ENCODE results near the gene GIPC2. TPM values are rescaled to one million over a fixed set of nuclear protein-coding genes. Genes with fewer than 3 reads are reported as not detected.

GIPC2 gene
- total and polyA plus RNA-seq, 10 of the 15 experiments (the other 5 are each of a cell fraction or from before 2014, with no cell fraction given), result 0.03 to 0.23 (median 0.06) TPM; not detected in 2

DNA sequence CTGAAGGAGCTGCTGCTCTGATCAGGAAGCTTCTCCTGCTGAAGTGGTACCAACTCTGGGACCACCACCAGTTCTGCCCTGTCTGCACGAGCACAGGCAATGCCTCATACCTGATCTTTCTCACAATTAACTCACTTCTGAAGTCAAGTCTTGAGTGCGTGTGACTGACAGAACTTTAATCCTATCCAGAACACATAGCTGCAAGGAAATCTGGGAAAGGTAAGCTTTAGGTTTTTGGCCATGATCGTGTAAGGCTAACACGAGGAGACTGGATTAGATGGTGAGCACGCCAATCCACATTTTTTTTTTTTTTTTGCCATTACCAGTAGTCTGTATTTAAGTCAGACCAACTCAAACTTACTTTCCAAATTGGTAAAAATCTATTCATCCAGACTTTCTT, 101.3 kb downstream of the GIPC2 start:
- intact Hi-C loops (cut with micrococcal nuclease; ENCODE audit: unreplicated experiment), result loop anchor here (5.0 kb wide), 1 partner anchor 185 kb away; no protein-coding TSS in a partner anchor
- 28% methylated on average over 5 of the region's 5 CpGs for WGBS (ENCODE audit: insufficient coverage, insufficient replicate concordance, low lambda C conversion rate, missing lambda C conversion rate)
- Histone ChIP-seq H2AFZ (ENCODE audit: control insufficient read depth, low read depth, low read length) (no peak overlapping the region), H4K20me1 (ENCODE audit: control insufficient read depth, insufficient read depth) (no peaks in the 10 kb centered on the region), H3K4me3 (no peak overlapping the region), H3K27me3 (replicated peaks in 1 of 2; ENCODE audit: control insufficient read depth in 2 of 2, insufficient read depth in 2 of 2, low read length in 1 of 2) (no peaks in the 10 kb centered on the region), H3K36me3 (ENCODE audit: control insufficient read depth in 2 of 2, insufficient read depth in 2 of 2, low read length in 1 of 2) (no peaks in the 10 kb centered on the region), H3K4me2 (ENCODE audit: control insufficient read depth, insufficient read depth) (no peak overlapping the region), H3K27ac (ENCODE audit: control insufficient read depth, insufficient read depth) (no peak overlapping the region), H3K9me3 (replicated peaks; ENCODE audit: control insufficient read depth, insufficient read depth, low read length) (no peaks in the 10 kb centered on the region), H3K9ac (ENCODE audit: control insufficient read depth, insufficient read depth, low read length) (no peak overlapping the region), H3K79me2 (ENCODE audit: control insufficient read depth, insufficient read depth, low read length) (no peaks in the 10 kb centered on the region), H3K4me1 (ENCODE audit: control insufficient read depth, insufficient read depth, low read length) (peaks cover 11% of the 10 kb centered on the region)
- TF ChIP-seq ZBED1 (IDR thresholded peaks at IDR 0.05; ENCODE audit: borderline replicate concordance) (no peak), HDAC6 (IDR thresholded peaks at IDR 0.05; ENCODE audit: unreplicated experiment) (no peak), TCF7 (IDR thresholded peaks at IDR 0.05; ENCODE audit: borderline replicate concordance) (no peak), RAD51 (IDR thresholded peaks at IDR 0.05) (no peak), BHLHE40 (IDR thresholded peaks at IDR 0.05; ENCODE audit: borderline replicate concordance in 1 of 2, low read depth in 2 of 2, low read length in 1 of 2) (no peak), MTA2 (IDR thresholded peaks at IDR 0.05; ENCODE audit: low read depth) (no peak), CBFB (IDR thresholded peaks at IDR 0.05; ENCODE audit: low read depth) (no peak)
- TF ChIP-seq, protein P1, sequence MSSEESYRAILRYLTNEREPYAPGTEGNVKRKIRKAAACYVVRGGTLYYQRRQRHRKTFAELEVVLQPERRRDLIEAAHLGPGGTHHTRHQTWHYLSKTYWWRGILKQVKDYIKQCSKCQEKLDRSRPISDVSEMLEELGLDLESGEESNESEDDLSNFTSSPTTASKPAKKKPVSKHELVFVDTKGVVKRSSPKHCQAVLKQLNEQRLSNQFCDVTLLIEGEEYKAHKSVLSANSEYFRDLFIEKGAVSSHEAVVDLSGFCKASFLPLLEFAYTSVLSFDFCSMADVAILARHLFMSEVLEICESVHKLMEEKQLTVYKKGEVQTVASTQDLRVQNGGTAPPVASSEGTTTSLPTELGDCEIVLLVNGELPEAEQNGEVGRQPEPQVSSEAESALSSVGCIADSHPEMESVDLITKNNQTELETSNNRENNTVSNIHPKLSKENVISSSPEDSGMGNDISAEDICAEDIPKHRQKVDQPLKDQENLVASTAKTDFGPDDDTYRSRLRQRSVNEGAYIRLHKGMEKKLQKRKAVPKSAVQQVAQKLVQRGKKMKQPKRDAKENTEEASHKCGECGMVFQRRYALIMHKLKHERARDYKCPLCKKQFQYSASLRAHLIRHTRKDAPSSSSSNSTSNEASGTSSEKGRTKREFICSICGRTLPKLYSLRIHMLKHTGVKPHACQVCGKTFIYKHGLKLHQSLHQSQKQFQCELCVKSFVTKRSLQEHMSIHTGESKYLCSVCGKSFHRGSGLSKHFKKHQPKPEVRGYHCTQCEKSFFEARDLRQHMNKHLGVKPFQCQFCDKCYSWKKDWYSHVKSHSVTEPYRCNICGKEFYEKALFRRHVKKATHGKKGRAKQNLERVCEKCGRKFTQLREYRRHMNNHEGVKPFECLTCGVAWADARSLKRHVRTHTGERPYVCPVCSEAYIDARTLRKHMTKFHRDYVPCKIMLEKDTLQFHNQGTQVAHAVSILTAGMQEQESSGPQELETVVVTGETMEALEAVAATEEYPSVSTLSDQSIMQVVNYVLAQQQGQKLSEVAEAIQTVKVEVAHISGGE (CRISPR knock-in tag; IDR thresholded peaks at IDR 0.05), result no peak
- no peak for FAIRE-seq
- ChIA-PET RAD21 (ENCODE audit: unreplicated experiment) (interaction anchor here (1.6 kb wide), 1 partner anchor 16 kb away, joined by 6 read pairs; no protein-coding TSS in a partner anchor), POLR2A (interaction anchor here (0.6 kb wide), 1 partner anchor 1088 kb away, joined by 3 read pairs; no protein-coding TSS in a partner anchor), CTCF (interaction anchor here (1.2 to 9.3 kb wide), 6 partner anchors 12 to 531 kb away, joined by 3 to 112 read pairs (median 4); no protein-coding TSS in a partner anchor), SMC1A (ENCODE audit: uncharacterized antibody, unreplicated experiment) (interaction anchor here (0.7 to 3.6 kb wide), 4 partner anchors 15 to 473 kb away, joined by 3 to 16 read pairs (median 4); partner anchors contain the start of gene IFI44L)
- no peak for ATAC-seq
- BruUV-seq (replicated peaks), result no TSS peak
- in situ Hi-C loops (cut with MboI), result no loop called here
- no peak for DNase-seq (ENCODE audit: low read depth, low spot score)

All from GM12878 (cell line).